Measurements from ENCODE around the gene ABCG4.
"Not testable (repeated sequence)": the region's sequence is repeated elsewhere in the genome, so short reads cannot be mapped to it uniquely, and the experiment has no call there.

ABCG4 gene

DNA sequence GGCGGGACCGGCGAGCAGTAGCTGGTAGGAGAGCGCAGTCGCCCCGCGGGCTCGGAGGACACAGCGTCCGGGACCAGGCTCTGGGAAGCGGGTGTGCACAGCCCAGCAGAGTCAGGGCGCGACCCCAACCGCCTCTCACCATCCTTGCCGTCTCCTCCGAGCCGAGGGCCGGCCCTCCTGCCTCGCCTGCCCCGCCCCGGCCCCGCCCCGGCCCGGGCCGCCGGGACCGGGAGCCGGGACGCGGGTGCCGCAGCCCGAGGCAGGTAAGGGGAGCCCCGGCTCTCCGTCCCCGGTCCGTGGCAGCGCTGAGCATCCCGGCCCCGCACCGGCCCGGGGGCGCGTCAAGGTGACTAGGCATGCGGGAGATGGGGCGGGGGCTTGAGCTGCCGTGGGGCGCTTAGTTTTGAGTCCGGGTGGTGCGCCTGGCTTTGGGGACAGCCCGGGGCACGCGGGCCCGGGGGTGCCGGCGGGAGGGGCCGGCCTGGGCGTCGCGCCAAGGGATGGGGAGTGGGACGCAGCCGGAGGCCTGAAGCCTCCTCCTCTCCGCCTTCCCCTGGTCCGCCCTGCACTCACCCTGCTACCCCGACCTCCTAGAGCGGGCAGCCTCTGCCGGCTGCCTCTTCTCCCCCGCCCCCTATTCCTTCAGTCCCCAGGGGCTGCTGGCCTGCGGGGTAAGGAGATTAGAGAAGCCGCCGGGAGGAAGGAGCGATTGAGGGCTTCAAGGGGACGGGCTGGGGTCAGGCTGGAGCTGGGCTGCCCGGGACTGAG lies at the start of gene ABCG4:
Gene ABCG4 (plus strand): TSS at position 35 of the 768 bp plus-strand sequence. CDS start 914 bp downstream, outside the sequence.
- no peak for DNase-seq (ENCODE audit: low read depth)

DNA sequence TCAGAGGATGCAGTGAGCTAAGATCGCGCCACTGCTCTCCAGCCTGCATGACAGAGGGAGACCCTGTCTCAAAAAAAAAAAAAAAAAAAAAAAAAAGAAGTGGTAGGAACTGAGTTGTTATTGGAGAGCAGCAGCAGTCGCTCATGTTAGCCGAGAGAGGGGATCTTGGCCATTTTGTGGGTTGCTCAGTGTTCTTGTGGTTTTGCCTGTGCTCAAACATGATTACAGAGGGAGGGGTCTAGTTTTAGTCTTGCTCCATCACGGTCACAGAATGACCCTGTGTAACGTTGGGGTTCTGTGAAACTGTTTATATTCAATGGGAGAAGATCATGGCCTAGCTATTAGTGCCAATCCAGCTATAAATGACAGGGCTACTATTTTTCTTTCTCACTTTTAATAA lies 49.1 kb upstream of the ABCG4 start:
- DNase-seq (ENCODE audit: low read depth), result no peak

DNA sequence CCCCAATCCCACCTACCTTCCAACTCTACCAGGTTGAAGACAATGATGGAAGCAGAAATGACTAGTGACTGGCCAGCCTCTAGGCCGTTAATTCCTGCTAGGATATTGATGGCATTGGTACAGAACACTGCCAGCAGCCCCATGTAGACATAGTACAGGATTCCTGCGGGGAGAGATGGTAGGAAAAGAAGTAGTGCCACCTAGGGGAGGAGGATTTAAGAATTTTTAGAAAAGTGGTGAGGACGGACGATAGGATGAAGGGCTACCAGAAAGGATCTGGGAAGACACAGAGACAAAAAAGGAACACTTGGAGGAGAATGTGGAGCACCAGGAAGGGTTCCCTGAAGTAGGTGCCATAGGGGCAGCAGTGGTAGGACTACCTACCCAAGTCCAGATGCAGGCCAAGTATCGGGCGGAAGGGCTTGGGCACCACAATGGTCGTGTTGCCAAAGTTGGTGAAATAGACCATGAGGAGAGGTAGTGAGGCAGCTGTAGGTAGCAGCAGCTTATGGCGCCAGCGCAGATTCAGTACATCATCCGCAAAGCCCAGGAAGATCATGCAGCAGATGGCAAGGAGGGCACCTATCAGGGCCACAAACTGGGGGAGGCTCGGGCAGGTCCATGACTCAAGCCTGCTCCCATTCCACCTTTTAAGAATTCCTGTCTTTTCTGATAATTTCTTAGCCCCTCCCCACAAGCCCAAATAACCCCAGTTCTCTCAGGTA lies 48.4 kb upstream of the ABCG4 start:
- DNase-seq (ENCODE audit: low read depth), result no peak

DNA sequence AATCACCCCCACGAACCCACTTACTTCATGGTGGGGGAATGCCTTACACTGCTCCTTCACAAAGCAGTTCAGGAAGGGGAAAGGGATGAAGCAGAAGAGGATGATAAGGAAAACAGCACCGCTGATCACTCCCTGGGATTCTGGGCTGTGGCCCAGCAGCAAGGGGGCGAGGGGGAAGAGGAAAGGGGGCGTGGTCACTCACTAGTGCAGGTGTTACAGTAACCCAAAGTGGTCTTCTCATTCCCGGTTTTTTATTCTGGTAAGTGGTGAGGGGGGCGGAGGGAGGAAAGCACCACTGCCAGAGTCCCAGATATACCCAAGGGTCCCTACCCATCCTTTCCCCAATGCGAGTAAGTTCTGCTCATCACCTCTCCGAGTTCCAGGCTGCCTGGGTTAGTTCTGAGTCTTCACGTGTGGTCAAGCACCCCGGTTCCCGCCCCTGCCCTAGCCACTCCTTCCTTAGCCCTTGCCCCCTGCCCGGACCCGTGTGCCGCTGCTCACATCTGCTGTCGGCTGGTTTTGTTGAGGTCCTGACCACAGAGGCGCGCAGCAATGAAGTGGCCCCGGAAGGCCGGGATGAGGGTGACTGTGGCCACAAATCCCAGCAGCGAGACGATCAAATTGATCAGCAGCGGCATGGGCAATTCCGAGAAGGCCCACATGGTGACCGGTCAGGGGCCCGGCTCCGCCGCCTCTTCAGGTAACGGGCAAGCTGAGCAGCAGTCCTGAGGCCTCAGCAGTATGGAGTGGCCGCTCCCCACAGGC lies 47.7 kb upstream of the ABCG4 start:
- no peak for DNase-seq (ENCODE audit: low read depth)

DNA sequence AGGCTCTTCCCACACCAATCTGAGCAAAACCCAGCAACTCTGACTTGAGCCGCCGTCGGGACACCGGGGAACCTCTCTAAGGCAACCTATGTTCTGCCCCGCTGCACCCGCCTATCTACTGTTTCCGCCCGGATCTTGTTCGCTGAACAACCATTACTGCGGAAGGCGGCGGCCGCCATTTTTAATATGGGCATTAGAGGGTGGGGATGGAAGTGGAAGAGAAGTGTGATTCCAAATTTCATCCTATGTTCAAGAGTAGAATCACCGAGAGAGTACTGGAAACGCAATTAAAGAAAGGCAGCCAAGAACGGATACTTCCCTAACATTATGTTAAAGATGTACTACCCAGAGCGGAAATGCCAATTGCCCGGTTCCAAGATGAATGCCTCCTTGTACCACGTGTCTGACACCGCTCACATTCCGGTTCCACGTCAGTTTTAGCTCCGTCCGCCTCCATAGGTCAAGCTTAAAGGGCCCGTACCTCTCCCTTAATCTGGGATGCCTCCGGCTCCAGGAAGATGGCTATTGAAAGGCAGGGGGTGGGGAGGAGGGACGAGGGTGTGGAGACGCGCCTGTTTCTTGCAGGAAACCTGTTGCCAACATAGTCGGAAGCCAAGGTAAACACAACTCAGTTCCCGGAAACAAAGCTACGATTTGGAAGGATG lies 47.0 kb upstream of the ABCG4 start, which contains the start of gene DPAGT1:
Gene DPAGT1 (minus strand): TSS at position 95 of the 665 bp plus-strand sequence. CDS start 198 bp downstream, outside the sequence.
- peak; percentile 76 for DNase-seq (ENCODE audit: low read depth)

DNA sequence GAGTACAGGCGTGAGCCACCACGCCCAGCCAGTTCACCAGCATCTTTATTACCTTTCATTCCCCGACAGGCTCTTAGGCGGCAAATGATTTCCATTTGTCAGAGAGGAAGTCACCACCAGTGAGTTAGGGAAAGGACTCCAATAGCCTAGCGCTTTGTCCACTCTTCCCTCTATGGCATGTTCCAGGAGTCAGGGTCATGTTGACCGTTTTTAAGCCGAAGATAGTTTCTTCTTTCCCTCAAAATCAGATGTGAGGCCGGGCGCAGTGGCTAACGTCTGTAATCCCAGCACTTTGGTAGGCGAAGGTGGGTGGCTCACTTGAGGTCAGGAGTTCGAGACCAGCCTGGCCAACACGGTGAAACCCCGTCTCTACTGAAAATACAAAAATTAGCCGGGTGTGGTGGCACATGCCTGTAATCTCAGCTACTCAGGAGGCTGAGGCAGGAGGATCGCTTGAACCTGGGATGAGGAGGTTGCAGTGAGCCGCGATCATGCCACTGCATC lies 45.6 kb upstream of the ABCG4 start:
- DNase-seq (ENCODE audit: low read depth), result not testable (repeated sequence)

DNA sequence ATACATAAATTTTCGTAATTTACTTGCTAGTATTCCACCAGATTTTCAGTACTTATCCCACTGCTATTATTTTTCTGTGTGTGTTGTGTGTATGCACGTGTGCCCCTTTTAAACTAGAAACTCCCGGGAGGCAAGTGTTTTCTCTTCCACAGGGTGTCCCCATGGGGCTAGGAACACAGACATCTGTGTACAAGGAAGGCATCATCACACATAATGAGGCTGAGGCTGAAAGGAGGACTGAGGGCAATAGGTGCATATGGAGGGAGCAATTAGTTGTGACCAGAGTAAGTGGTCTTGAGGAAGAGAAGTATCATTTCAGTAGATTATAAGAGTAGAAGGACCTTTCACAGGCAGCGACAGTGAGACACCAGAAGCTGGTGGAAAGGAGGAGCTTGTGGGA lies 45.1 kb upstream of the ABCG4 start:
- no peak for DNase-seq (ENCODE audit: low read depth)

DNA sequence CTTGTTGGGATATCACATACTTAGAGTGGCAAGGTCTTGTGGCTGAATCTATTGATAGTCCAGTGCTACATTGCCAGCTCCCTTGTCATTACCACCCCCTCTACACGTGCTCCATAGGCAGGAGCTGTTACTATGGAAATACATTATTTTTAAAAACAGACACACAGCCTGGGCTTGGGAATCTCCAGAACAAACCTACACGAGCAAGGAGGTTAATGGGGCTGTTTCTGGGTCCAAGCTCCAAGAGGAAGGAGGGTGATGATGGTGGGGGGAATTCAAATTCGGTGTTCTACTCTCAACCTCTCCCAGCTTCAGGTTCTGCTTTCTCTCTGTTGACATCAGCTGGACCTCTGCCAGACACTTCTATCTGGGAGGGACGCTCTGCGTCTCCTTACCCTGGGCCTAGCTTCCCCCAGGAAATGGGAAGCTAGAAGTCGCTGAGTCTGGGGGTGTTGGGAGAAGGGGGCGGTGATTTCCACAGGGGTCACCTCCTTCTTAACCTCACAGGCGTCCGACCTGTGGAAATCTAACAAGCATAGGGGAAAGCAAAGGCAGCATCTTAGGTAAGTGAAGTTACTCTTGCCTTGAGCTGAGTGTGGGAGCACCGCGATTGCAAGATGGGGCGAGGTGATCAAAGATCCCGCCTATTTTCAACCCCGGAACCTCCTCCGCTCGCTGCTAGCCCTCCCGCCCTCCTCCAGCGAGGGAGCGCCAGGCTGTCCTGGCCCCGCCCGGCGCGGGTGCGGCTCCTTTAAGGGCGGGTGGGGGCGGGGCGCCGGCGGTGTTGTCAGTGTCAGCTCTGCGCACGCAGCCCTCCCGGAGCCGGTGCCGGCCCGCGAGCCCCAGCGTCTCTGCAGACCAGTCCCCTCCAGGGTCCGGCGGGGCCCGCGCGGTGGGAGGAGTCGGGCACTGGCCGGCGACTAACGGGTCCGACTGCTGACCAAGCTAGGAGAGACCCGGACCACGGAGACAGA lies 42.0 kb upstream of the ABCG4 start, which contains the start of gene C2CD2L:
Gene C2CD2L (plus strand): TSS at position 781 of the 974 bp plus-strand sequence. CDS start 398 bp downstream, outside the sequence.
- peak; percentile 88 for DNase-seq (ENCODE audit: low read depth)

DNA sequence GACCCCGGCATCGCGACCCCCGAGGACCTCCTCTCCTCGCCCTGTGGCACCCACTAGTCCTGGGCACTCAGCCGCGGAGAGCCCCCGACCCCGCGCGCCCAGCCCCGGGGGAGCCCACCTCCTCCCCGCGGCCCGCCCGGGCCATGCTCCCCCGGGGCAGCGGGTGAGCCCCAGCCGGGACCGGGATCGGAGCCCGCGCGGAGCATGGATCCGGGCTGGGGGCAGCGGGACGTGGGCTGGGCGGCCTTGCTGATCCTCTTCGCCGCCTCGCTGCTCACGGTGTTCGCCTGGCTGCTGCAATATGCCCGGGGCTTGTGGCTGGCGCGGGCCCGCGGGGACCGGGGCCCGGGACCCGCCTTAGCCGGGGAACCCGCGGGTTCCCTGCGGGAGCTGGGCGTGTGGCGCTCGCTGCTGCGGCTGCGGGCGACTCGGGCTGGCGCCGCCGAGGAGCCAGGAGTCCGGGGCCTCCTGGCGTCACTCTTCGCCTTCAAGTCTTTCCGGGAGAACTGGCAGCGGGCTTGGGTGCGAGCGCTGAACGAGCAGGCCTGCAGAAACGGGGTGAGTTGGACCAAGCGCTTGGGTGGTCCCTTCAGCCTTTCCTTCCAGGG lies 41.2 kb upstream of the ABCG4 start:
- DNase-seq (ENCODE audit: low read depth), result no peak

DNA sequence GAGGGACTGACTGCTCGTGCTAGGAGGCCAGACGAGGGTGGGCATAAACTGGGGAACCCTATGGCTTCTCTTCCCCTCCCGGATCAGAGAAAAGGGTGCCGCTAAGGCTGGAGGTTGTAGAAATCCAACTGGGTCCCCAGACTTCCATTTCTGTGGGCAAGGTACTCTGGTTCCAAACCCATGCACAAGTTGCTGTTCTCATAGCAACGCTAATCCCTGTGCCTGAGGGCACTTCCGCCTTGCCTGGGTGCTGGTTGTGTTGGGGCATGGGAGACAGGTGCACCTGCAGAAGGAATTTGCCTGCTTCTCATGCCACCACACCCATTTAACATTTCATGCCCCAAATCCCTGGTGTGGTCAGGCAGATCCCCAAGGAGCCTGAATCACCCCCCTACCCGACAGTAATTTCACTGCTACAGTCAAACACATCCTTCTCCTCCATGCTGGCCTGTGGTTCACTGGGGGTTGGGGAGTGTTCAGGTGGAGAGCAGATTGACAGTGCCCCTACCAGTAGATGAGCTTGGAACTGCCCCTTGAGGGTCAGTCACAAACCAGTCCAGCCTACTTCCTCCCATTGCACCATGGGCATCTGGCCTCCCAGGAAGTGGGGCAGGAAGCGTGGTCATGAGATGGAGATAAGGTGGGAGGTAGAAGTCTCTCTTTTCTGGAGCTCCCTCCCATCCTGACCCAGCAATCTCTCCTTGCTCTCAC lies 40.6 kb upstream of the ABCG4 start:
- DNase-seq (ENCODE audit: low read depth), result no peak

DNA sequence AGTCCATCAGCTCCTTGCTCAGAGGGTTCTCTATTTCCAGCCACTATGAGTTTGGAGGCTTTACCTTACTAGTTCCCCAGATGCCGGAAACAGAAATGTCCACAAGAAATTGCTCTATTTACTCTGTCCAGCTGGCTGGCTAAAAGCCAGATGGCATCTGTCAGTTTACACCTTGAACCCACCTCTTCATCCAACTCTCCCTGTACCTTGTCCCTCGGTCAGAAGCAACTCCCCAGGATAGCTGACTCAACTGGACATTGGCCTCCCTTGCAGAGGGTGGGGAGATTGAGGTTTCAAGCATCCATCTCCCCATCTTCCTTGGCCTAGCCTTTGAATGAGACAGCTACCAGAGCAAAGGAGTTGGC lies 40.0 kb upstream of the ABCG4 start:
- no peak for DNase-seq (ENCODE audit: low read depth)

DNA sequence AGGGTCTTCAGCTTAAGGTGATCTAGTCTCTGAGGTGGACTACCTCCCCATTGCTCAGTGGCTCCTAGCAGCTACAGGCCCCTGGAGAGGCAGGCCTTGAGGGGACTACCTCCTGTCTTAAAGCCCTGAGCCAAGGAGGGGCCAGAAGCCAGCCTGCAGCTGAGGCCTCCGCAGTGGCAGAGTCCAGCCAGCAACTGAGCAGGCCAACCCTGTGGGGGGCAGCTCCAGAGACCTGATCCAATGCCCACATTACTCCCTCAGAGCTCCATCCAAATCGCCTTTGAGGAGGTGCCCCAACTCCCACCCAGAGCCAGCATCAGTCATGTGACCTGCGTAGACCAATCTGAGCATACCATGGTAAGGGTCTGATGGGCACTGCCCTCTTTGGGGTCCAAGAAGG lies 39.0 kb upstream of the ABCG4 start:
- DNase-seq (ENCODE audit: low read depth), result no peak

DNA sequence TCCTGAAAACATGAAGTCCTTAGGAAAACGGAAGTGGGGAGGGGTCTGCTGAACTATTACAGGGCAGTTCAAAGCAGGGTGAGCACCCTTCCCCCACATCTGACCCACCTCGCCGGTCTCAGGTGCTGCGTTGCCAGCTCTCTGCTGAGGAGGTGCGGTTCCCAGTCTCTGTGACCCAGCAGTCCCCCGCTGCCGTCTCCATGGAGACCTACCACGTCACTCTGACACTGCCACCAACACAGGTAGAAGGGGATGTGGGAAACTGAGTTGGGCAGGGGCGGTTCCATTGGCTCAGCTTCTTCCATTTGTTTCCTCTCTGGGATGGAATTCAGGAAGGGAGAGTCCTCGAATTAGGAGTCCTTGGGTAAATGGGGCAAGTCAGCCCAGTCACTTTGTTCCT lies 38.4 kb upstream of the ABCG4 start:
- DNase-seq (ENCODE audit: low read depth), result no peak

DNA sequence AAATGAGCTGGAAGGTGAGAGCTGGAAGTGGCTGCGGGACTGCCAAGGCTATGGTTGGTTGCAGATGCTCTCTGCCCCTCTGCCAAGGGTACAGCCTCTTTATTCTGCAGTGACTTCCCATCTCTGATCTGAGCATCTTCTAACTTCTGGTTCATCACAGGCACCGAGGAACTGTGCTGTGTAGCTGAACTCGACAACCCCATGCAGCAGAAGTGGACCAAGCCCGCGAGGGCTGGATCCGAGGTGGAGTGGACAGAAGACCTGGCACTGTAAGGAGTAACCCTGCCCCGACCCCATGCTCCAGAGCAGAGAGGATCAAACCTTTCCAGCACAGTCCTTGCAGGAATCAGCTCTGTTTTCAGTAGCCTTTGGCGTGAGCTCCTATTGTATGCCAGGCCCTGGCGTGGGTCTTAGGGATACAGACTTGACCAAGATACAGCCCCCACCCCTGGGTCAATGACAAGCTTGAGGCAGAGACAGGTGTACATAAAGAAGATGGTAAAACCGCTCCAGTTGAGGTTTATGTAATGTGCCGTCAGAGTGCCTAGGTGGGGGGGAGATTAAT lies 37.4 kb upstream of the ABCG4 start:
- no peak for DNase-seq (ENCODE audit: low read depth)

DNA sequence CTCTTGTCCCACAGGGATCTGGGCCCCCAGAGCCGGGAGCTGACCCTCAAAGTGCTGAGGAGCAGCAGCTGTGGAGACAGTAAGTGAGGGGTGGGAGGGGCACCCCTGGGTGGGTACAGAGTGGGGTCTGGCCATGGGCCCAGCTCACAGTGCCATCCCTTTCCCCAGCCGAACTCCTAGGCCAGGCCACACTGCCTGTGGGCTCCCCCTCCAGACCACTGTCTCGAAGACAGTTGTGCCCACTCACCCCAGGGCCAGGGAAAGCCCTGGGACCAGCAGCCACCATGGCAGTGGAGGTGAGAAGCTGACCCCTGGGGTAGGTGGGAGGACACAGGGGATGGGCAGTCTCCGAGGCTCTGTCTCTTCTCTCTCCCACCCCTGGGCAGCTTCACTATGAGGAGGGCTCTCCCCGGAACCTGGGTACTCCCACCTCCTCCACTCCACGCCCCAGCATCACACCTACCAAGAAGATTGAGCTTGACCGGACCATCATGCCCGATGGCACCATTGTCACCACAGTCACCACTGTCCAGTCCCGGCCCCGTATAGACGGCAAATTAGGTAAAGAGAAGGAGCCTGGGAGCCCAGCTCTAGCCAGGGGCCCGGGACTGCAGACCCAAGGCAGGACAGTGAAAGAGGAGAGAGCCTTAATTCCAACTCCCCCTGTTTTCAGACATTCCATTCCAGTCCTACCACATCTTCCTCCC lies 36.4 kb upstream of the ABCG4 start:
- DNase-seq (ENCODE audit: low read depth), result no peak

DNA sequence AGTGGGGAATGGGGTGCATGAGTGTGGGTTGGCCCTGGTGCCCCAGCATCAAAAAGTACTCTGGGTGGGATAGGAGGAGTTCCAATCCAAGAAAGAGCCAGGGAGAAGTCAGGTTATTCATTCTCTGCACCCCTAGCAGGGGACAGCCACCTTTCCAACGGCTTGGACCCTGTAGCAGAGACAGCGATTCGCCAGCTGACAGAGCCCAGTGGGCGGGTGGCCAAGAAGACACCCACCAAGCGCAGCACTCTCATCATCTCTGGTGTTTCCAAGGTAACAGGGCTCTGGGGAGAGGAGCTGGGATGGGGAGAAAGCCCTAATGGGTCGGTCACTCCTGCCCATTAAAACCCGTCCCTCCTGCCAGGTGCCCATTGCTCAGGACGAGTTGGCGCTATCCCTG lies 35.1 kb upstream of the ABCG4 start:
- DNase-seq (ENCODE audit: low read depth), result no peak

DNA sequence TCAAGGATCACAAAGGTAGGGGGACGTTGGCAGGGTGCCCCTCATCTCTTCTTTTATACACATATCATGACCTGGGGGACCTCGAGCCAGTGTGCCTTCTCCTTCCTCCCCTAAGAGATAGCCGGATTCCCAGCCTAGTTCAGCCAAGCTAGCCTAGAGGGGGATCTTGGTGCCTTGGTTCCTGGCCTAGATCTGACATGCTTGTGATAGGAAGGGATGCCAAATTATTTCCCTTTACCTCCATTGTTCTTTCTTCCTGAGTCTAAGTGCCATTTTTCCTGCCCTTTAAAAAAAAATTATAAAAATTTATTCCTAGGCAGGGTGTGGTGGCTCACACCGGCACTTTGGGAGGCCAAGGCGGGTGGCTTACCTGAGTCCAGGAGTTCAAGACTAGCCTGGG lies 34.5 kb upstream of the ABCG4 start:
- no peak for DNase-seq (ENCODE audit: low read depth)

DNA sequence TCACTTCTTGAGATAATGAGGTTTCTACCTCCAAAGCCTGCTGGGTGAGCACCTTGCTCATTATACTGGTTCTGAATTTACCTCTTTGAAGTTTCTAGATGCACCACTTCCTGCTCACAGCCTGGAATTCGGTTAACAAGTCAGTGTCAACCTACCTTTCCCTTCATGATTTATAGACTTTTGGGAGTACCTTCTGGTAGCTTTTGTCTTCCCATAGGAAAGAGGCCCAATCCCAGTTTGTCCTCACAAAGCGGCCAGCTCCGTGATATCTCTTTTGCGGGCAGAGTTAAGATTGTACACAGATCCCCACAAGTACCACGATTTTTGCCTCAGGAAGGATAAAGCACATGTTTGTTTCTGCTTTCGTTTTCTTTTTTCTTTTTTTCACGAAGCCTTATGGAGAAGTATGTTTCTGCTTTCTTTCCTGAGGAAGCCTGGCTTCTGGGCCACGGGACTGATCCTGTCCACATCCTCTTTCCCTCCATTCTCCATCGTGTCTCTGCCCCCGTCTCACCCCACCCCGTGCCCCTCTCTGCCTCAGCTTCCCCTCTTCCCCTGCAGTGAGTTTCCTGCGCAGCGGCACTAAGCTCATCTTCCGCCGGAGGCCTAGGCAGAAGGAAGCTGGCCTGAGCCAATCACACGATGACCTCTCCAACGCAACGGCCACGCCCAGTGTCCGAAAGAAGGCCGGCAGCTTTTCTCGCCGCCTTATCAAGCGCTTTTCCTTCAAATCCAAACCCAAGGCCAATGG lies 33.2 kb upstream of the ABCG4 start:
- DNase-seq (ENCODE audit: low read depth), result no peak
